GM21825 (cell line): ENCODE results near the gene CCDC197.

Experiments used
- ATAC-seq: cut with Tn5 transposase; IDR thresholded peaks from one replicate; pipeline ENCODE4 v1.9.1; 2021; ENCODE audit warnings: mild to moderate bottlenecking, moderate library complexity; ENCODE audit not compliant: unreplicated experiment

The CCDC197 gene

GRCh38 chr14:94054401-94054800, 57.3 kb downstream of the CCDC197 start:
- no peak for ATAC-seq

GRCh38 chr14:94054936-94055335, 57.8 kb downstream of the CCDC197 start:
- no peak for ATAC-seq

- ATAC-seq, result no peak
Measured at GRCh38 chr14:94056579-94057308, 59.6 kb downstream of the CCDC197 start.

- ATAC-seq, result no peak
Measured at GRCh38 chr14:94058128-94058673, 61.1 kb downstream of the CCDC197 start.
